Neural progenitor cell (in vitro differentiated cells): ENCODE data around the gene ATP6V0D1. TPM values are rescaled to one million over a fixed set of nuclear protein-coding genes. Genes with fewer than 3 reads are reported as not detected.

Experiments used
- DNase-seq: peaks from one replicate; pipeline ENCODE4 v3.0.0-alpha.2; 2016; ENCODE audit warnings: low spot score
- H2AFZ ChIP-seq: fragments of 200-600 bp; sonication (generic); replicated peaks from 2 replicates; pipeline ENCODE4 v1.6.1; 2016; ENCODE audit warnings: antibody characterized with exemption
- H3F3A ChIP-seq: fragments of 200-600 bp; sonication (generic); 2 replicates; pipeline ENCODE4 v1.6.1; 2016; ENCODE audit warnings: antibody characterized with exemption, low read depth
- H3K27ac ChIP-seq: fragments of 200-600 bp; sonication (generic); 2 replicates; pipeline ENCODE4 v1.5.1; 2016; ENCODE audit warnings: mild to moderate bottlenecking
- H3K27me3 ChIP-seq: fragments of 200-600 bp; sonication (generic); 2 replicates; pipeline ENCODE4 v1.6.1; 2016; ENCODE audit warnings: mild to moderate bottlenecking, moderate library complexity
- H3K36me3 ChIP-seq: fragments of 200-600 bp; sonication (generic); 2 replicates; pipeline ENCODE4 v1.5.1; 2016
- H3K4me1 ChIP-seq: fragments of 200-600 bp; sonication (generic); 2 replicates; pipeline ENCODE4 v1.6.1; 2016; ENCODE audit warnings: mixed run types
- H3K4me2 ChIP-seq: fragments of 200-600 bp; sonication (generic); 2 replicates; pipeline ENCODE4 v1.6.1; 2016
- H3K4me3 ChIP-seq: fragments of 200-600 bp; sonication (generic); 2 replicates; pipeline ENCODE4 v1.5.1; 2016
- H3K79me2 ChIP-seq: fragments of 200-600 bp; sonication (generic); 2 replicates; pipeline ENCODE4 v1.6.1; 2016; ENCODE audit warnings: low read depth
- H3K9ac ChIP-seq: fragments of 200-600 bp; sonication (generic); 2 replicates; pipeline ENCODE4 v1.6.1; 2016
- H3K9me3 ChIP-seq: fragments of 200-600 bp; sonication (generic); 2 replicates; pipeline ENCODE4 v1.5.1; 2016; ENCODE audit warnings: low read depth
- H4K20me1 ChIP-seq: fragments of 200-600 bp; sonication (generic); 2 replicates; pipeline ENCODE4 v1.6.1; 2016; ENCODE audit warnings: low read depth
- H3K27ac Mint-ChIP-seq: 3 replicates; pipeline ENCODE4 v1.8.0; 2021; ENCODE audit warnings: mixed read lengths
- H3K27me3 Mint-ChIP-seq: 2 replicates; pipeline ENCODE4 v1.8.0; 2022; ENCODE audit warnings: low read depth, mild to moderate bottlenecking, inconsistent platforms, moderate library complexity, mixed read lengths; ENCODE audit not compliant: insufficient read depth
- H3K36me3 Mint-ChIP-seq: 3 replicates; pipeline ENCODE4 v1.8.0; 2021; ENCODE audit warnings: mixed read lengths
- H3K4me1 Mint-ChIP-seq: 3 replicates; pipeline ENCODE4 v1.8.0; 2021; ENCODE audit warnings: mixed read lengths
- H3K4me3 Mint-ChIP-seq: 3 replicates; pipeline ENCODE4 v1.8.0; 2021; ENCODE audit warnings: mild to moderate bottlenecking, moderate library complexity, mixed read lengths
- H3K9me3 Mint-ChIP-seq: 3 replicates; pipeline ENCODE4 v1.8.0; 2020; ENCODE audit warnings: mixed read lengths
- CTCF ChIP-seq: fragments of 200-600 bp; sonication (generic); IDR thresholded peaks from 2 replicates; pipeline ENCODE4 v1.5.1; 2017; ENCODE audit warnings: antibody characterized with exemption, mild to moderate bottlenecking
- EZH2 ChIP-seq: fragments of 200-600 bp; sonication (generic); IDR thresholded peaks from 2 replicates; pipeline ENCODE4 v1.6.1; 2017; ENCODE audit warnings: antibody characterized with exemption, mild to moderate bottlenecking, moderate library complexity
- EZH2phosphoT487 ChIP-seq: fragments of 200-600 bp; sonication (generic); IDR thresholded peaks from 2 replicates; pipeline ENCODE4 v1.6.1; 2017; ENCODE audit warnings: antibody characterized with exemption
- total RNA-seq: library from RNA; depleted of rRNA; stranded (reverse); fragments of >200 nt; gene quantifications from 2 replicates; pipeline ENCODE4 v1.2.3, GENCODE V29; 2015; ENCODE audit warnings: low replicate concordance

ATP6V0D1 gene
- total RNA-seq, 1 donor from 2014 or later, result 29.7 TPM

- no peaks in the 10 kb centered on the region for H3K36me3 ChIP-seq
- TF ChIP-seq EZH2 (peak; percentile 99), EZH2phosphoT487 (peak; percentile 97), CTCF (no peak)
- H3K79me2 ChIP-seq, result no peaks in the 10 kb centered on the region
- peak overlapping the region; percentile 59 for H3K4me3 ChIP-seq
- H3K27me3 Mint-ChIP-seq, result peaks cover 39% of the 10 kb centered on the region
- no peak overlapping the region for H3K27ac ChIP-seq
- no peak overlapping the region for H3K9ac ChIP-seq
- peaks cover 13% of the 10 kb centered on the region for H3F3A ChIP-seq
- H3K4me3 Mint-ChIP-seq, result peak overlapping the region; percentile 84
- DNase-seq, result peak; percentile 57
- peaks cover 54% of the 10 kb centered on the region for H3K27me3 ChIP-seq
- H3K36me3 Mint-ChIP-seq, result no peaks in the 10 kb centered on the region
- peak overlapping the region; percentile 88 for H2AFZ ChIP-seq
- peaks cover 28% of the 10 kb centered on the region for H3K4me1 Mint-ChIP-seq
- peak overlapping the region; percentile 94 for H3K4me2 ChIP-seq
- H4K20me1 ChIP-seq, result no peaks in the 10 kb centered on the region
- no peak overlapping the region for H3K27ac Mint-ChIP-seq
- H3K4me1 ChIP-seq, result peaks cover 18% of the 10 kb centered on the region
- H3K9me3 ChIP-seq, result no peaks in the 10 kb centered on the region
- H3K9me3 Mint-ChIP-seq, result no peaks in the 10 kb centered on the region
Observed at GRCh38 chr16:67430504-67430976, 50.4 kb downstream of the ATP6V0D1 start.

GRCh38 chr16:67429799-67430503, 51.0 kb downstream of the ATP6V0D1 start:
- TF ChIP-seq EZH2, result no peak
- TF ChIP-seq CTCF, result no peak
- peaks cover 32% of the 10 kb centered on the region for H3K4me1 Mint-ChIP-seq
- H3K36me3 Mint-ChIP-seq, result no peaks in the 10 kb centered on the region

GRCh38 chr16:67429053-67429798, 51.7 kb downstream of the ATP6V0D1 start:
- H3K9ac ChIP-seq, result no peak overlapping the region
- H3K4me2 ChIP-seq, result no peak overlapping the region
- H2AFZ ChIP-seq, result no peak overlapping the region
- TF ChIP-seq EZH2phosphoT487 (no peak), EZH2 (no peak), CTCF (no peak)
- peaks cover 54% of the 10 kb centered on the region for H3K27me3 ChIP-seq
- Mint-ChIP-seq H3K36me3 (no peaks in the 10 kb centered on the region), H3K4me1 (peaks cover 38% of the 10 kb centered on the region), H3K27ac (no peak overlapping the region), H3K9me3 (no peaks in the 10 kb centered on the region), H3K4me3 (peak overlapping the region; percentile 63), H3K27me3 (peaks cover 39% of the 10 kb centered on the region)
- no peak overlapping the region for H3K27ac ChIP-seq
- H3K79me2 ChIP-seq, result no peaks in the 10 kb centered on the region
- H3K4me1 ChIP-seq, result peaks cover 30% of the 10 kb centered on the region
- no peak overlapping the region for H3K4me3 ChIP-seq
- DNase-seq, result no peak
- H3F3A ChIP-seq, result peaks cover 13% of the 10 kb centered on the region
- no peaks in the 10 kb centered on the region for H3K9me3 ChIP-seq
- no peaks in the 10 kb centered on the region for H4K20me1 ChIP-seq
- no peaks in the 10 kb centered on the region for H3K36me3 ChIP-seq

More at GRCh38 chr16:67429799-67430503, 51.0 kb downstream of the ATP6V0D1 start:
- Mint-ChIP-seq H3K9me3 (no peaks in the 10 kb centered on the region), H3K27ac (no peak overlapping the region), H3K27me3 (peaks cover 39% of the 10 kb centered on the region), H3K4me3 (peak overlapping the region; percentile 84)
- no peaks in the 10 kb centered on the region for H3K79me2 ChIP-seq
- DNase-seq, result no peak
- peak overlapping the region; percentile 59 for H3K4me3 ChIP-seq
- peak overlapping the region; percentile 88 for H2AFZ ChIP-seq
- peaks cover 54% of the 10 kb centered on the region for H3K27me3 ChIP-seq
- H3K9me3 ChIP-seq, result no peaks in the 10 kb centered on the region
- no peak overlapping the region for H3K9ac ChIP-seq
- H3K36me3 ChIP-seq, result no peaks in the 10 kb centered on the region
- H4K20me1 ChIP-seq, result no peaks in the 10 kb centered on the region
- peaks cover 22% of the 10 kb centered on the region for H3K4me1 ChIP-seq
- H3F3A ChIP-seq, result peaks cover 13% of the 10 kb centered on the region
- peak overlapping the region; percentile 94 for H3K4me2 ChIP-seq
- H3K27ac ChIP-seq, result no peak overlapping the region
